Stimulated activated CD4-positive, alpha-beta T cell treated with anti-CD3 and anti-CD28 coated beads, TNF-alpha, amount 100 ng/mL, for 24 hours (primary cell): ENCODE results near the gene TTC7B.
A peak's percentile ranks its signal among the peaks of the same experiment; 100 is the strongest.
"Not testable (repeated sequence)": the region's sequence is repeated elsewhere in the genome, so short reads cannot be mapped to it uniquely, and the experiment has no call there.

Source experiments
- DNase-seq, 3 experiments: peaks; one replicate each; pipeline ENCODE4 v3.0.0-alpha.2; 2020; ENCODE audit warnings: low read depth in 3 of 3

Gene TTC7B

DNA sequence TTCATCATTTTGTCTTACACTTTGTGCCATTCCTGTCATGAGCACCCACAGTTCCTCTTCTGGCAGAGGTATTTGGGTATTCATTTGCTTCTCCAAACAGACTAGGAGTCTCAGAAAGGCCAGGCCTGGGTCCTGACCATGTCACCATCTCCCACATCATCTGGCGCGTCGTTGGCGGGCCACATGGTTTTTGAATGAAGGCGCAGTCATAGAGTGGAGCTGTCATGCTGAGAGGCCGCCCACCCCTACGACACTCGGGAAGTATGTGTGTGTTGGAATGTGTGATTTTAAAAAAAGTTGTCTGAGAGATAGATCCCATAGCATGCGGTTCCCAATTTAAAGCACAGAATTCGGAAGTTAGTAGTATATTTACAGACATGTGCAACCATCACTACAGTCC is 15.6 kb upstream of the TTC7B start:
- no peak for DNase-seq

DNA sequence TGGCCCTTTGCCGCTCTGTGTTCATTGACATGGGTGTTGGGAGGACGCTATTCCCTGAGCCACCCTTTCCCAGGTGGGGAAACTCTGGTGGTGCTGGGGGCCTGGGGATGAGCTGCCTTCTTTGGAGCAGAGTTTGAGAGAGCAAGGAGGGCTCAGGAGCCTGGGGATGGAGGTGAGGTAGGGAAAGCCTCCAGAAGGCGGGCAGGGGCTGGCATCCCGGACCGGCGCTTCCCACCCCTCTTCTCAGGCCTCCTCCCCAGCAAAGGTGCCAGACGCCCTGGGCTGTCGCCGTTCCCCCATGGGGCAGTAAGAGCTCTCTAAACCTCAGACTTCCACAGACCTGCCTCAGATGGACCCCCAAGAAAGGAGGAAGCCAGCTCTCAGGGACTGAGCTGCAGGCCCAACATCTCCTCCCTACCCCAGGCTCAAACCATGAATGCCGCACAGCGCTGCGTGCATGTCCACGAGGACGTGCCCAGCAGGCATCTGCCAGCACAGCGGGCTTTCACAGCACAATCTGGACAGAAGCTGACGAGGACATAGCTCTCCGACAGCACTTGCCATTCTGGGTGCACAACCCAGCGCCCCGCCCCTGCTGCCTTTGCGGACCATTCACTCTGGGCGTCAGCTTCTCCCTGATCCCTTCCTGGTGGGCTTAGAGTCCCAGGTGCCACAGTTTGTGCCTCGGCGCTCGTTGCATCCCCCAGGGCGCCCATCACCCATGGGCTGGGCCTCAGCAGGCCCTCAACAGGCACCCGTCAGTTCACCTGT is 14.9 kb upstream of the TTC7B start:
- no peak for DNase-seq

DNA sequence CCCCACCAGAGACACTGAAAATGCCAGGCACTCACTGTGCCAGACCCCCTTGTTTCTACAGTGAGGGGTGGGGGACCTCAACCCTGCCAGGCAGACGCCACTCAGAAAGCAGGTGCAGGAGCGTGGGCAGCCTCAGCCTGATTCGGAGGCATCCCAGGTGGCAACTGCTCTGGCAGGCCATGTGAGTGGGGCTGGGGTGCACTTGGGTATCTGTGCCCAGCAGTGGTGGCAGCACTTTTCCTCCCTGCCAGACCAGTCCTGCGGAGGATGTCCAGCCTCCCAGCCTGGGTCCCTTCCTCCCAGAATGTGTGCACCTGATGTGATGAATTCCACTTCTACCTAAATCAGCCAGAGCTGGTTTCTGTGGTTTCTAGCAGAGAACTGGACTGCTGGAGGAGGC is 13.4 kb upstream of the TTC7B start:
- no peak for DNase-seq

DNA sequence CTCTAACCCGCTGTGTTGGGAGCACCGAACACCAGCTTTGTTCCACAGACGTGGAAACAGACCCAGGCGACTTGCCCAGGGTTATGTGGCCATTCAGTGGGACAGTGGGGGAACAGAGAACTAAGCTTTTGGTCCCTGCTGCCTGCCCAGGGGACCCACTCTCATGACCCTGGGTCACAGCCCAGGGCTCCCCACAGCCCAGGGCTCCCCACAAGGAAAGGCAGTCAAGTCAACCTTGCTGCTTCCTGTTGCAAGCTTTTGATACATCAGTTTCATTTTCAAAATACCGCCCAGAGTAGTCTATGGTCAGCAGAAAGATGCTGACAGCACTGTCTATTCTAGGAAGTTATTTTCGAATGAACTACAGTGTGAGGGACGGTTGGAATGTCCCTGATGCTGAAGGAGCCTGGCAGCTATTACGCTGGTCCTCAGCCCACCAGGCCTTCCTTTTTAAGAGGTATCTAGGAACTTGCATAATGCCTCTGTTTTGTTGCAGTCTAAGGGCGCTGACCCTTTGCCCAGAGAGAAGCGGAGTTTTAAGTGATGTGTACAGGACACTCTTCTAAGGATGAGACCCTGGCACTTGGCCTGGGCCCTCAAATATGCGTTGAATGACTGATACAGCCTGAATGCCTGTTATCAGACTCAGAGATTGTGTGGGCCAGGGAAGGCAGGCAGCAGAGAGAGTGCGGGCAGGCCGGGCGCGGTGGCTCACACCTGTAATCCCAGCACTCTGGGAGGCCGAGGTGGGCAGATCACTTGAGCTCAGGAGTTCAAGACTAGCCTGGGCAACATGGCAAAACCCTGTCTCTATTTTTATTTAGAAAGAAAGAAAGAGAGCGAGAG is 12.6 kb upstream of the TTC7B start:
- DNase-seq: no peak

DNA sequence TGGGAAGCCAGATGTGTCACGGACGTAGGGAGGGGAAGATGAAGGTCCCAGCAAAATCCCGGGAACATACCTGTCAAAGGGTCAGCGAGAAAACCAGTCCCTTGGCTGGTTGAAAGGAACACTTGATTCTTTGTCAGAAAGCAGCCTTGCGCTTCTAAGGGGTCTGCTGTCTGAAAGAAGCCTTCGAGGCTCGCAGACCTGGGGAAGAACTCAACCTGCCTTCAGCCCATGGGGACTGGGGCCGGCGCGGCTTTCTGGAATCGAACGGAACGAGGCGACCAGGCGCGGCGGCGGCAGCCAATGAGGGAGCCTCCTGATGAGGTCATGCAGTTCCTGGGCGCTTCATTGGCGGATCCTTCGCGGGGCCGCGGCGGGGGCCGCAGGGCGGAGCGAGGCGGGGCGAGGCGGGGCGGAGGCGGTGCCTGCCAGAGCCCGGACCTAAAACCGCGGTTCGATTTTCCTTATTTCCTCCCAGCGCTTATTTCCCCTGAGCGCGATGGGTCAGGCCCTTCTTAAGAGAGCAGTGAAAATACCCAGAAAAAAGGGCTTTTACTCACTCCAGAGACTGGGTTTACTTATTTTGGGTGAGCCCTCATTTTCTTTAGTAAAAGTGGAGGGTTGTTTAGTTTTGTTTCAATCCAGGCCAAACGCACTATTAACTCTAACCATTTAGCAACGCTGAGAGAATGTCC is 11.8 kb upstream of the TTC7B start:
- peak; percentile 79 to 90 (median 80) for DNase-seq

DNA sequence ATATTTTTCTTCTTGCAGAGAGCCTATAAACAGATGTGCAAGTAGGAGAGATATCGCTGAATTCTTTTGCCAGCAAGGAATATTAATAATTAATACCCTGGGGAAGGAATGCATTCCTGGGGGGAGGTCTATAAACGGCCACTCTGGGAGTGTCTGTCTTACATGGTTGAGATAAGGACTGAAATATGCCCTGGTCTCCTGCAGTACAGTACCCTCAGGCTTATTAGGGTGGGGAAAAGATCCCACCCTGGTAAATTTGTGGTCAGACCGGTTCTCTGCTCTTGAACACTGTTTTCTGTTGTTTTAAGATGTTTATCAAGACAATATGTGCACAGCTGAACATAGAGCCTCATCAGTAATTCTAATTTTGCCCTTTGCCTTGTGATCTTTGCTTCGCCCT is 7.3 kb upstream of the TTC7B start:
- not testable (repeated sequence) for DNase-seq

DNA sequence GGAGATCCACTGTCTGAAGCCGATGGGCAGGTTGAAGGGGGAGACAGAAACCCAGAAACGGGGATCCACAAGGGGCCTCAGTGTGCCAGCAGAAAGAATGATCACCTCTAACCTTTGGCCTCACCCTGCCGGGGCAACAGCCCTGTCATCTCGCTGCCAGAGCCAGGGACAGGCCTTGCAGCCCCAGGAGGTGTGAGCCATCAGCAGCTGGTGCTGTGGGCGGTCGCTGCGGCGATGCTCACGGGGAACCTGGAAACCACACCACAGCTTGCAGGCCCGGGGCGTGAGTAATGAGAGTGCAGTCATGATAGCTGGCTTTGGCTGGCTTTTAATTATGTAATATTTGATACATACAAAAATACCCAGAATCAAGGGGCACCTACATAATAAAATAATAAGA is 4.7 kb upstream of the TTC7B start:
- DNase-seq: peak; percentile 59 to 76 (median 66)

DNA sequence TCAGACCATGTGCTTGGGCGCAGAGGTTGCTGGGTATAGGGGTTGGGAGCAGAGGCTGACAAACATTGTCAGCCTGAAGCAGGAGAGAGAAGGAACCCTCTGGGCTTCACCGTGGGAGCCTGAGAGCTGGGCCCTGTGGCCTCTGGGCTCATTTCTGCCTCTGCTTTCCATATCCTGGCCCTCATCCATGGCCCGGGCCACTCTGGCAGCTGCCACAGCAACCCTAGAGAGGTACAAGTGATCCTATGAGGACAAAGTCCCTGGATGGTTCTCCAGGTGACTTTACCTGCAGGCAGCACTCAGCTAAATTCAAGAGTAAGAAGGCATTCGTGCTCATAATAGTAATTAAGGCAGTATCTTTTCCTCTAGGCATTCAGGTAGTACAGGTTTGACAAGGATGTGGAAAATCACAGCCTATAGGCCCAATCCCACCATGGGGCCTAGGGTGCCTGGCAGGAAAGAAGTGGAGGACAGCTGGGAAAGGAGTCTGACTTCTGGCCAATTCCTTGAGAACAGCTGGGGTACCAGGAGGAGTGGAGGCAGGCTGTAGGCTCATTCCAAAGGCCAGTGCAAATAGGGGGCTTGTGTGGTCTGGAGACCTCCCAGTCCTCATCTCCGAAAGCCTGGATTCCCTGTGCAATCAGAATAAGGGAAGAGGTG is 3.6 kb upstream of the TTC7B start:
- no peak for DNase-seq

DNA sequence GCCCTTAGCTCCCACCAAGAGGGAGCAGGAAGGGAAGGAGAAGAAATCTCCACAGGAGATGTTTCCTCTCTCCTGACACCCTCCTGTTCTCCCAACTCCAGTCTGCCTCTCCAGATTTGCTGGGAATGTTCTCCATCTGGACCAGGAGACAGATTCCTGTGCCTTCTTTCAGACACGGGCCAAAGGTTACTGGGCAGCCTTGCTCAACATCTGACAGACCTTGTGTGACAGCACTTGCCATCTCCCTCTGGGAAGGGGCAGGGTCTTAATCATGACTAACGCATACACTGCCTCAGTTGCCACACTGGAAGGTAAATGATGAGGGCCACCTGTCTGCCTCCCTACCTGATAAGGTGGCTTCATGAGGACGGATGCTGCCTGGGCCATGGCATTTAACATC is 2.5 kb upstream of the TTC7B start:
- no peak for DNase-seq

DNA sequence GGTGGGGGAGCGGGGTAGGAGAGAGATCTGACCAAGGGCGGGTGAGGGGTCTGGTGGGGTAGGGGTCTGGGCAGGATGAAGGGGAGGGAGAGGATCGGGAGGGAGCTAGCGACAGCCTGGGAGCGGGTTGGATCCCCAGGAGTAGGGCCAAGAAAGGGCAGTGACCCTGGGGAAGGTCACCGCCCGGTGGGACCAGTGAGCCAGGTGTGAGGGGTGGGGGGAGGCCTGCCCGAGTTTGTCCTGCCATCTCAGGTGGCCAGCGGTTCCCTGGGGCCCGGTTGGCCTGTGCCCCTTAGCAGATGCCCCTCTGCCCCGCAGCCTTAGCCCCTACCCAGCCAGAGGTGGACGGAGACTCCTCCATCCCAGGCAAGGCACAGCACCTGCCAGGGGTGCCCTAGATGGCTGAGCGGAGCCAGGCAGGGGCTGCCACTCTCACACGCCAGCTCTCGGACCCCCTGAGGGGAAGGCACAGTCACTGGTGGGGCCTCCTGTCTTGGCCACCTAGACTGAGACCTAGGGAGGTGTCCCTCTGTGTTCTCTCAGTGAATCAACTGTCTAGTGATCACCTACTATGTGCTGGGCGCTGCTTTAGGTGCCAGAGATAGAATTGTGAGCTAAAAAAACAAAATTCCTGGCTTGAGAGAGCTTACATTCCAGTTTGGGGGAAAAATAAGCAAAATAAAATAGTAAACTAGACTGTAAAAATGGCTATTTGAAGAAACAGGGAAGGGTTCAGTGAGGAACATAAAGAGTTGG is 629 bp upstream of the TTC7B start:
- no peak for DNase-seq

DNA sequence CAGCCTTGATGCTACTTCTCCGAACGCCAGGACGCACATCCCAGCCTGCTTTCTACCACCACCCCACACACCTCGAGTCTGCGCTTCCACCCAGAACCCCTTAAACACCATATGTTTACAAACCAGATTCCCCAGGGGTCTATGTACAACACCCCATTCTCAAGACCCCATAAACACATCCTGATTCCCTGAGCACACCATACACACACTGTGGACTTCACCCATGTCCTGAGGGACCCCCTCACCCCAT is 733 bp downstream of the TTC7B start:
- DNase-seq: no peak

DNA sequence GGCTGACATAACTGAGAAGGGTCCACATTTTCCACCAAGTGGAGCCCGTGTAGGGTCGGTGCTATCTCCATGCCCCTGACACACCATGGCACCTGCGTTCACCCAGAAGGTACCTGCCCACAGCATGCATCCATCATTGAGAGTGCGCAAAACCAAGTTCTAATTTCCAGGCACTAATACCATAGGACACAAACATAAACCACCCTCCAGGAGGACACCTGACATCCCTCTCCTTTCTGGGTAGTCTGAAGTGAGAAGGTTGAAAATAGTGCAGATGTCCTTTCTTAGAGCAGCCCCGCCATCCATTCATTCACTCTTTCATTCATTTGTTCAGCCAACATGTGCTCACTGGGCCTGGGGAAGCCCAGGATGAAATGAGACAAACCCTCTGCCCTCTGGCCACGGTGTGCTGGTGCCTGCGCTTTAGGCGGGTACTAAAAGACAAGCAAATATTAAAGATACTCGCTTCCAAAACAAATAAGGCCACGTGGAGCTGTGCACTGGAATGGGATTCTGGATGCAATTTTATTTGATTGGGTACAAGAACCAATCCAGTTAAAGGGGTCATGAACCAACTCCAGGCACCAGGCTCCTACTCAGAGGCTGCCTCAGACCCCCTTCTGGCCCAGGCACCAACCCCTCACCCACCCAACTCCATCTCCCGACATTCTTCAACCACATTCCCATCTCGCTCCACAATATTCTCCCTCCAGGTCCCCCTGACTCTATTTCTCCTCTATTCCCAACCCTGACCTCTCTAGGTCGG is 1.2 kb downstream of the TTC7B start:
- DNase-seq: no peak

DNA sequence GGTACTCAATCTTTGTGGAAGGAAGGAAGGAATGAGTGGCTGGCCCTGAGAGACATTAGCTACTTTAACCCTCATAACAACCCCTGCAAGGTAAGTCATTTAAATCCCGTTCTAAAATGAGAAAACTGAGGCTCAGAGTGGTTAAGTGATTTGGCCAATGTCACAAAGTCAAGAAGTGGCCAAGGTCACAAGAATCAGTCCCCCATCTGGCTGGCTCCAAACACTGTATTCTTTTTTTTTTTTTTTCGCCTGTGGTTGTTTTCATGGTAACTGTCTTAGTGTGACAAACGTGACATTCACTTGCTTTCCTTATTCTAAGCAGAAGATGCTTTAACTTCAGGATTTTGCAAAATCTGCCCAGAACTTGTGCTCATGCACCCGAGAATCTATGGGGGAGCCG is 2.8 kb downstream of the TTC7B start:
- no peak for DNase-seq

DNA sequence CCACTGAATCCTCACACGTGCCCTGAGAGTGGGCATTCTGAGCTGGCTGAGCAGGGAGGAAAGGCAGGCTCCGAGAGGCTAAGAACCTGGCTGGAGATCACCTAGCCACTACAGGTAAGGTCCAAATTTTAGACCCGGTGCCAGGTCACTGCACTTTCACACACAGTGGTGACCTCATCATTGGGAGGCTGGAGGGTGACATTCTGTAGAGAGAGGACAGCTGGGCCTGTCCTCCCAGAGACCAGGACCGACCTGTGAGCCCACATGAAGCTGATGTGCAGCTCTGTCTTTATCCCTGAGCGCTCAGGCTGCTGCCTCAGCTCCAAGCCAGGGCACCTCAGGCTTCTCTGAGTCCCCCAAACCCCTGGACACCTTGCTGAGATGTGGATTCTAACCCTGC is 4.1 kb downstream of the TTC7B start:
- DNase-seq: no peak

DNA sequence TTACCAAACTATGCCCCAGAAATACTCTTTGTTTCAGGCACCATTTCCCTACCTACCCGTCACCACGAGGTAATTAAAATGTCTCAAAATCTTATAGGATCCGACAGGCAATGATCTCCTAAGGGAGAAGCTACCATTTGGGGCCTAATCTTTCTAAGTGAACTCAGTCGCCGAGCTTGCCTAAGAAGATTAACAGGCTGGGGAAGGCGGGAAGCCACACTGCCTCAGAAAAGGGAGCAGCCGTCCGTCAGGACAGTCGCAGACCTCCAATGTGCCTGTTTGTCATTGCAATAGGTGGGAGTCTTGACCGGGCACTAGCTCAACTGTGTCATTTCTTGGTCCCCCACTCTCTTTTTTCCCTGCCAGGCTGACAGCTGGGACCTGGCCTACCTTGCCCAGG is 4.6 kb downstream of the TTC7B start:
- no peak for DNase-seq

DNA sequence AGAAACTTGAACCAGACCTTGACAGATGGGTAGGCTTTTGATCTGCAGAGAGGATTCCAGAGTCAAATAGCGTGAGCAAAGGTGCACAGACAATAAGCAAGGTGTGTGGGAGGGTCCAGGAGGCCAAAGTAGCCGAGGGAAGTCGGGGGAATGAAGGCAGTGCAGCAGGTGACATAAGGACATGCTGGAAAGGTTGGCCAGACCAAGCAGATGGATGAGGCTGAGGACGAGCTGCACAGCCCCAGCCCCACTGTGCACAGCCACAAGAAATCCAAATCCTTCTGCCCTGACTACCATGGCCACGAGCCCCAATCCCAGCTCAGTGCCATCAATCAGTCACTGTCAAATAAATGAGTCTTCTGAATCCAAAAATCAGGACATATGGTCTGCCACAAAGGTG is 5.4 kb downstream of the TTC7B start:
- no peak for DNase-seq

DNA sequence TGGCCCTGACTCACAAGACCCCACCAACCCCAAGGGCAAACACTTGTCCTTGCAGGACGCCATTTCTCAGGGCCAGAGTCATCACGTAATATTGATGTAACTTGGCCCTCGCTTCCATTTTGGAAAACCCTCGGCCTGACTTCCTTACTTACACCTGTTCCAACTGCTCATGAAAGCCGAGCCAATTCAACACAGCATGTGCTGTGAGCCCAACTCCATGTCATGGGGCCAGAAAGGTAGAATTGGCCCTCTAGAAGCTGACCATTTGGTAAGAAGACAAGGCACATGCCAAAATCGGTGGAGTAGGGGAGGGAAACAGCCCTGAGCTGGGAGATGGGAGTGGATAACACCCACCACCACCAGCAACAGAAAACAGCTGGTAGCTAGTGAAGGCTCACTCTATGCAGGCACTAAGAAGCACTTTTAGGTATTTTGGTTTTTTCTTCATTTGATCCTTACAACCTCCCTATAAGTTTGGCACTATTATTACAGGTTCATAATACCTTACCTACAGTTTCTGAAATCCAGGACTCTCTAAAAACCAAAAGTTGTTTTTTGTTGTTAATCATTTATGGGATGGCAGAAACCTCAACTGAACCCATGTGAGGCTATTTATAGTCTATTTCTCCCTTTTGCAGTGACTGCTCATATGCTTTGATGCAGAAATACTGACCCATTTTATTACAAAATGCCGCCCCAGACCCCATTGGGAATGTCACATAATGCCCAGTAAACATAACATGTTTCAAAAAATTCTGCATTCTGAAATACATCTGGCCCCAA is 6.5 kb downstream of the TTC7B start:
- no peak for DNase-seq

DNA sequence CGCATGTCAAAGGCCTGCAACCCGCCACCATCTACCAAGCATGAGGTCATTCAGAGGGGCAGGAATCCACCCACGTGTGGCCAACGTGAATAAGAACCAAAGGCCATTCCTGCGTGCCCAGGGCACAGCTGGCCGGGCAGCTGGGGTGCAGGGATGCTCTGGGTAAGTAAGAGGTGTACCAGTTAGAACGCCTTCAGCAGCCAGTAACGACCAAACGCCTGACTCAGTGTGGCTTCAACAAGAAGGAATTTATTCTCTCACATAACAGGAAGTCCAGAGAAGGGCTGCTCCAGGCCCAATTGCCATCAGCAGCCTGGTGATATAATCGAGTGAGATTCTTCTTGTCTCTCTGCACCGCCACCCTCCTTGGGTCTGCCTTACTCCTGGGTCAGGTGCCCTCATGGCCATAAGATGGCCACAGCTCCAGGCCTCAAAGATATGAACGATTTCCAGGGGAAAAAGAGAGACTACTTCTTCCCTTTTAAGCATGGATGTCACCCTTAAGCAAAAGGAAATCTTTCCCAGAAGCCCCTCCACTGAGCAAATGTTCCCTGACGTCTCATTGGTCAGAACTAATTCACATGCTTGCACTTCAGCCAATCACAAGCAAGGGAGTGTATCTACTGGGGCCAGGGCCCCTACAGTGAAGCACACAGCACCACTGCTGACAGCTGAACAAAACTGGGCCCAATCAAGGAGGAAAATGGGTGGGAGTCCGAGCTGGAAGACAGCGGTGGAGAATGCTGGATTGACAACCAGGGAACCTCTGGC is 7.3 kb downstream of the TTC7B start:
- DNase-seq: no peak

DNA sequence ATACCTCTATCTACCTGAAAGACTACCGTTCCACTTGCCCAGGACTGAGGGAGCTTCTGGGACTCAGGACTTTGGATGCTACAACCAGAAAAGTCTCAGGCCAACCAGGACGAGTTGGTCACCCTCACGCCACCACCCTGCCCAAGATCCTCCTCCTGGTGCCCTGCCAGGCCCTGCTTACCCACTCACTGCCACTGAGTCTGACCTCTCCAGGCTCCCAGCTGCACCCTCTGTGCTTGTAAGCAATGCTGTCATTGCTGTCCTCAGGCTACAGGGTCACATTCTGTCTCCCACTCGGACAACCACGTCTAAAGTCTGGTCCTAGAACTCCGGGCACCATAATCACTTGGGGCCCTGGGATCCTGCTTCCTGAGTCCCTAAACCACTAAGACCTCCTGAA is 9.2 kb downstream of the TTC7B start:
- DNase-seq: no peak
